ENCODE results near the gene GPC5.

DNA sequence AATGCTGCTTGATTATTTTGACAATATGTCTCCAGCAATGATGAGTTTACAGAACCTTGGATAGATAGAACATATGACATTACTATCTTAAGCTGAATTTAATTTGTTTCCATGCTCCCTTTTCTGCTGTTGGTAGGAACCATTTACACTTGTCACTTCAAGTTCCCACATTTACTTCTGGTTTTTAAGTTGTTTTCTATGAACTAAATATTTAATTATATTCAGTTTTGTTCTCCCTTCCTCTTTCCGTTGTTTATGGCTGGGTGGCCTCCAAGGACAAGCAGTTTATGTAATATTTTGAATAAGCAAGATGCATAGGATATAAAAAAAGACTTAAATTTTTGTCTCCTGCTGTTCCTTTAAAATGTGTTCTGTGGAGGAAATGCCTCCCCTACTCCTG is 860.6 kb downstream of the GPC5 start:
- TF ChIP-seq TARDBP (IDR thresholded peaks at IDR 0.05): no peak
- no peak for TF ChIP-seq FOXM1 (IDR thresholded peaks at IDR 0.05; ENCODE audit: borderline replicate concordance)
- no peak for TF ChIP-seq FOXA1 (IDR thresholded peaks at IDR 0.05)
- TF ChIP-seq HDGF (IDR thresholded peaks at IDR 0.05; ENCODE audit: borderline replicate concordance): no peak
- no peak for TF ChIP-seq SP1 (IDR thresholded peaks at IDR 0.05)
- TF ChIP-seq SUZ12 (IDR thresholded peaks at IDR 0.05): no peak
- TF ChIP-seq FOXK2 (IDR thresholded peaks at IDR 0.05): no peak
- no peak for TF ChIP-seq CTBP1 (IDR thresholded peaks at IDR 0.05; ENCODE audit: borderline replicate concordance)
- no peak for TF ChIP-seq NFRKB (IDR thresholded peaks at IDR 0.05)
- no peak for TF ChIP-seq BHLHE40 (IDR thresholded peaks at IDR 0.05; ENCODE audit: borderline replicate concordance)
- TF ChIP-seq L3MBTL2 (conservative IDR thresholded peaks at IDR 0.05): no peak
- no peak for TF ChIP-seq ELF4 (IDR thresholded peaks at IDR 0.05)
- TF ChIP-seq LEF1 (IDR thresholded peaks at IDR 0.05; ENCODE audit: borderline replicate concordance): no peak

Data from HEK293T (cell line).